Stimulated activated naive CD8-positive, alpha-beta T cell treated with anti-CD3 and anti-CD28 coated beads, Interleukin-15, Interleukin-2, amounts not matched to agents 100 ng/mL and 50 ng/mL, for 24 hours (primary cell): ENCODE results near the gene ADAM12.

Source experiments
- H3K27ac Mint-ChIP-seq: one replicate; pipeline ENCODE4 v1.8.0; 2021; ENCODE audit warnings: mild to moderate bottlenecking, mixed read lengths
- H3K27me3 Mint-ChIP-seq: one replicate; pipeline ENCODE4 v1.8.0; 2021; ENCODE audit warnings: mixed read lengths
- H3K36me3 Mint-ChIP-seq: one replicate; pipeline ENCODE4 v1.8.0; 2021; ENCODE audit warnings: low read depth, mixed read lengths
- H3K4me1 Mint-ChIP-seq: one replicate; pipeline ENCODE4 v1.8.0; 2021; ENCODE audit warnings: low read depth, mixed read lengths
- H3K4me3 Mint-ChIP-seq: one replicate; pipeline ENCODE4 v1.8.0; 2021; ENCODE audit warnings: mild to moderate bottlenecking, mixed read lengths
- H3K9me3 Mint-ChIP-seq: one replicate; pipeline ENCODE4 v1.8.0; 2021; ENCODE audit warnings: mixed read lengths

ADAM12 gene

GRCh38 chr10:126156012-126156411 lies 232.3 kb downstream of the ADAM12 start:
- no peaks in the 10 kb centered on the region for H3K9me3 Mint-ChIP-seq
- H3K27me3 Mint-ChIP-seq, result peaks cover 3% of the 10 kb centered on the region
- H3K27ac Mint-ChIP-seq, result no peak overlapping the region
- no peaks in the 10 kb centered on the region for H3K36me3 Mint-ChIP-seq
- no peak overlapping the region for H3K4me3 Mint-ChIP-seq
- H3K4me1 Mint-ChIP-seq, result no peaks in the 10 kb centered on the region

GRCh38 chr10:126155528-126155927 lies 232.7 kb downstream of the ADAM12 start:
- H3K4me3 Mint-ChIP-seq, result no peak overlapping the region
- no peaks in the 10 kb centered on the region for H3K4me1 Mint-ChIP-seq
- H3K27ac Mint-ChIP-seq, result no peak overlapping the region
- H3K27me3 Mint-ChIP-seq, result peaks cover 3% of the 10 kb centered on the region
- H3K36me3 Mint-ChIP-seq, result no peaks in the 10 kb centered on the region
- H3K9me3 Mint-ChIP-seq, result peaks cover 2% of the 10 kb centered on the region

- H3K4me3 Mint-ChIP-seq, result no peak overlapping the region
- no peak overlapping the region for H3K27ac Mint-ChIP-seq
- no peaks in the 10 kb centered on the region for H3K27me3 Mint-ChIP-seq
- H3K9me3 Mint-ChIP-seq, result peaks cover 7% of the 10 kb centered on the region
- H3K4me1 Mint-ChIP-seq, result no peaks in the 10 kb centered on the region
- no peaks in the 10 kb centered on the region for H3K36me3 Mint-ChIP-seq
These were observed 234.3 kb downstream of the ADAM12 start for GRCh38 chr10:126153711-126154628.

- Mint-ChIP-seq H3K9me3 (peaks cover 10% of the 10 kb centered on the region), H3K36me3 (no peaks in the 10 kb centered on the region), H3K27me3 (no peaks in the 10 kb centered on the region), H3K4me1 (no peaks in the 10 kb centered on the region), H3K27ac (no peak overlapping the region), H3K4me3 (no peak overlapping the region)
These were observed 240.2 kb downstream of the ADAM12 start for GRCh38 chr10:126147866-126148587.

- no peaks in the 10 kb centered on the region for H3K27me3 Mint-ChIP-seq
- peaks cover 10% of the 10 kb centered on the region for H3K9me3 Mint-ChIP-seq
- H3K4me1 Mint-ChIP-seq, result no peaks in the 10 kb centered on the region
- H3K36me3 Mint-ChIP-seq, result no peaks in the 10 kb centered on the region
- no peak overlapping the region for H3K27ac Mint-ChIP-seq
- no peak overlapping the region for H3K4me3 Mint-ChIP-seq
These were observed 241.5 kb downstream of the ADAM12 start for GRCh38 chr10:126146771-126147170.

- Mint-ChIP-seq H3K4me3 (no peak overlapping the region), H3K9me3 (peaks cover 3% of the 10 kb centered on the region), H3K4me1 (no peaks in the 10 kb centered on the region), H3K27ac (no peak overlapping the region), H3K27me3 (no peaks in the 10 kb centered on the region), H3K36me3 (no peaks in the 10 kb centered on the region)
These were observed 245.2 kb downstream of the ADAM12 start for GRCh38 chr10:126143117-126143516.

GRCh38 chr10:126140746-126141273 lies 247.5 kb downstream of the ADAM12 start:
- Mint-ChIP-seq H3K27ac (no peak overlapping the region), H3K4me3 (no peak overlapping the region), H3K36me3 (no peaks in the 10 kb centered on the region), H3K9me3 (peaks cover 3% of the 10 kb centered on the region), H3K4me1 (peaks cover 2% of the 10 kb centered on the region), H3K27me3 (no peaks in the 10 kb centered on the region)

- no peak overlapping the region for H3K4me3 Mint-ChIP-seq
- H3K27me3 Mint-ChIP-seq, result no peaks in the 10 kb centered on the region
- H3K36me3 Mint-ChIP-seq, result no peaks in the 10 kb centered on the region
- H3K9me3 Mint-ChIP-seq, result no peaks in the 10 kb centered on the region
- H3K27ac Mint-ChIP-seq, result no peak overlapping the region
- peaks cover 3% of the 10 kb centered on the region for H3K4me1 Mint-ChIP-seq
These were observed 250.6 kb downstream of the ADAM12 start for GRCh38 chr10:126137562-126138221.

GRCh38 chr10:126135941-126136595 lies 252.2 kb downstream of the ADAM12 start:
- Mint-ChIP-seq H3K27ac (no peak overlapping the region), H3K4me1 (peaks cover 3% of the 10 kb centered on the region), H3K27me3 (no peaks in the 10 kb centered on the region), H3K9me3 (no peaks in the 10 kb centered on the region), H3K4me3 (no peak overlapping the region), H3K36me3 (no peaks in the 10 kb centered on the region)

- no peaks in the 10 kb centered on the region for H3K36me3 Mint-ChIP-seq
These were observed 253.1 kb downstream of the ADAM12 start for GRCh38 chr10:126135177-126135576.

GRCh38 chr10:126133906-126134656 lies 254.2 kb downstream of the ADAM12 start:
- no peaks in the 10 kb centered on the region for H3K9me3 Mint-ChIP-seq
- no peak overlapping the region for H3K4me3 Mint-ChIP-seq
- no peaks in the 10 kb centered on the region for H3K27me3 Mint-ChIP-seq
- H3K36me3 Mint-ChIP-seq, result no peaks in the 10 kb centered on the region
- peaks cover 3% of the 10 kb centered on the region for H3K4me1 Mint-ChIP-seq
- H3K27ac Mint-ChIP-seq, result no peak overlapping the region

More at GRCh38 chr10:126135177-126135576, 253.1 kb downstream of the ADAM12 start:
- Mint-ChIP-seq H3K9me3 (no peaks in the 10 kb centered on the region), H3K27ac (no peak overlapping the region), H3K27me3 (no peaks in the 10 kb centered on the region), H3K4me3 (no peak overlapping the region), H3K4me1 (peaks cover 3% of the 10 kb centered on the region)

GRCh38 chr10:126133082-126133620 lies 255.1 kb downstream of the ADAM12 start:
- H3K36me3 Mint-ChIP-seq, result no peaks in the 10 kb centered on the region

GRCh38 chr10:126131341-126131740 lies 256.9 kb downstream of the ADAM12 start:
- Mint-ChIP-seq H3K4me1 (peaks cover 3% of the 10 kb centered on the region), H3K4me3 (no peak overlapping the region), H3K36me3 (no peaks in the 10 kb centered on the region), H3K27ac (no peak overlapping the region), H3K27me3 (no peaks in the 10 kb centered on the region), H3K9me3 (no peaks in the 10 kb centered on the region)

More at GRCh38 chr10:126133082-126133620, 255.1 kb downstream of the ADAM12 start:
- H3K27me3 Mint-ChIP-seq, result no peaks in the 10 kb centered on the region
- H3K27ac Mint-ChIP-seq, result no peak overlapping the region
- H3K9me3 Mint-ChIP-seq, result no peaks in the 10 kb centered on the region
- H3K4me3 Mint-ChIP-seq, result no peak overlapping the region
- H3K4me1 Mint-ChIP-seq, result peaks cover 3% of the 10 kb centered on the region
